HG03103 (cell line): Measurements from ENCODE around the gene SLC39A2.

Source experiments
- ATAC-seq: cut with Tn5 transposase; IDR thresholded peaks from one replicate; pipeline ENCODE4 v1.9.1; 2021; ENCODE audit warnings: low read depth; ENCODE audit not compliant: unreplicated experiment

The SLC39A2 gene

GRCh38 chr14:21042918-21043317 is 43.8 kb downstream of the SLC39A2 start:
- ATAC-seq, result no peak

GRCh38 chr14:21043387-21043973 is 44.4 kb downstream of the SLC39A2 start:
- ATAC-seq, result no peak

- ATAC-seq, result no peak
These were observed 45.0 kb downstream of the SLC39A2 start for GRCh38 chr14:21043974-21044618.

- no peak for ATAC-seq
These were observed 48.3 kb downstream of the SLC39A2 start for GRCh38 chr14:21047378-21047781.

GRCh38 chr14:21048638-21049037 is 49.5 kb downstream of the SLC39A2 start:
- ATAC-seq, result no peak

- no peak for ATAC-seq
These were observed 50.2 kb downstream of the SLC39A2 start for GRCh38 chr14:21049271-21049673.

GRCh38 chr14:21050597-21050996 is 51.5 kb downstream of the SLC39A2 start:
- no peak for ATAC-seq
